Eye (tissue), 1 donor: ENCODE data around the gene WNT7A.

Experiments used
- DNase-seq: peaks from one replicate; pipeline ENCODE4 v3.0.0-alpha.2; 2015

Gene WNT7A

DNA sequence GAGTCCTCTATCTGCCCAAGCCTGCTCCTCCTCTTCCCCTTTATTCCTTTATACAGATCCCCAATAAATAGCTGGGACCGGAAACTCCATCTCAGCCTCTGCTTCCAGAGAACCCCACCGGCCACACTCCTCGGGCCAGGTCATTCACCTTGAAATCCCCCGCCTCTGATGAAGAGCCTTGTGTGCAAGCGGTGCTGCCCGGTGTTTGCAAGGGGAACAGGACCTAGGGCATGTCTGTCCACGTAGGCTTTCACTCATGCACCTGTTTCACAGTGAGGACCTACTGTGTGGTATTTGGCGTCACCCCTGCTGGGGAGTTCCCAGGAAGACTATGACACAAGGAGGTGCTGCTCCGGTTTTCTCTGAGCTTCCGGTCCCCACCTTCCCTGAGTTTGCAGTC lies 54.0 kb downstream of the WNT7A start:
- DNase-seq: no peak

GRCh38 chr3:13825311-13825579 lies 54.6 kb downstream of the WNT7A start:
- no peak for DNase-seq

DNA sequence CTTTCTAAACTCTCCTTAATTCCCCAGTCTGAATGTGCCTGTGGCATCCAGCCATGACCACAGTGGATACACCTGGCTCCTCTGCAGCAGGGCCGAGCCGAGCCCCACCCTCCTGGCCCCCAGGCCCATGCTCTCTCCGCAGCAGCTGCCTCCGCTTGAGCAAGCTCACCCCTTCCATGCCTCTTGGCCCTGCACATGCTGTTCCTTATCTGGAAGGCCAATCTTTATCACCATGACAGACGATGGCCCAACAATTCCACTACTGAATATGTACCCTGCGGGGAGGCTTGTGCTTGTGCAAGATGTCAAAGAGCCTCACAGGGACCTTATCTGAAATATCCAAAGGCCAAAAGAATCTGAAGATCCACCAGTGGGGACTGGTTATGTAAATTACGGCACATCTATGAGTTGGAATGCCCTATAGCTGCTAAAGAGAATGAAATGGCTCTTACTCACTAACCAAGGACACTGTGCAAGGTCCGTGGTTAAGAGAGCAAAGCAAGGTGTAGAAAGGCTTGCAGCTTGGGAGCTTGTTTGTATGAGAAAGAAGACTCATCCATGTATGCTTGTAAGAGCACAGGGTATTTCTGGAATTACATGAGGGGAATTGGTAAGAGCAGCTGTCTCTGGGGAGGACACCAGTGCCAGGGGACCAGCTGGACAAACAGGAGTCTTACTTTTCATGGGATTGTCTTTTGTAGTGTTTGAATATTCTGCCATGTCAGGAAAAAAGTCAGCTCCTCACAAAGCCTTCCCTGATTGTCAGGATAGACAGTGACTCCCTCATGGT lies 55.2 kb downstream of the WNT7A start:
- no peak for DNase-seq

DNA sequence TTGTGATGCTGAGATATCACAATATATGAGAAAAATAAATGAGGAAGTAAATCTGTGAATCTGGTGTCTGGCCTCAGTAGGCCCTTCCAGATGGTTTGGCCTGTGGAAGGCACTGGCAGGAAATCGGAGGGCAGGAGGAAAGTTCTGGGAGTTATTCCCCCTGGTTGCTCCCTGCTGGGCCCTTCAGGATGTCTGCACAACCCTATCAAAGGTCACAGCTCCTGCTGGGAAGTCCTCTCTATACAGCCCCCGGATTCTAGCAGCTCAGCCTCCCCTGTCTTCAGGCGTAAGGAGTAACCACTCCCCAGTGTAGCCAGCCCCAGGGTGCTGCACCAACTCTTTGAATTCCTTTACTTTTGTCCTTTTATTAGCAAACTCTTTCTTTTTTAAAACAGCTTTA lies 56.2 kb downstream of the WNT7A start:
- DNase-seq: no peak

- no peak for DNase-seq
Observed at GRCh38 chr3:13822871-13823585, 56.8 kb downstream of the WNT7A start.

GRCh38 chr3:13822042-13822441 lies 57.8 kb downstream of the WNT7A start:
- DNase-seq: no peak

DNA sequence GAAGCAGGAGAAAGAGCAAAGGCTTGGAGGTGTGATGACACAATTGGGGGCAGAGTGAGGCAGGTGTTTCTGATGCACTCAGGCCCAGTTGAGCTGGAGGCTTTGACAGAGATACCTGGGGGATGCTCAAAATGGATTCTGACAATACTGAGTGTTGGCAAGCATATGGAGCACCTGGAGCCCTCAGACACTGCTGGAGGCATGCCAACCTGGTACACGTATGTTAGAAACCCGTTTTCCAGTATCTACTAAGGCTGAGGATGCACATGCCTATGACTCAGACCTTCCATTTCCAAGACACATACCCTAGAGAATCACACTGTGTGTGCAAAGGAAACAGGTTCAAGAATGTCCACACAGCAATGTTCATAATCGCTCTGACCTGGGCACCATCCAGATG lies 58.7 kb downstream of the WNT7A start:
- no peak for DNase-seq

- DNase-seq: no peak
Observed at GRCh38 chr3:13818919-13819318, 61.0 kb downstream of the WNT7A start.

GRCh38 chr3:13815088-13815683 lies 64.7 kb downstream of the WNT7A start:
- no peak for DNase-seq

GRCh38 chr3:13812034-13812471 lies 67.8 kb downstream of the WNT7A start:
- DNase-seq: peak; percentile 86

DNA sequence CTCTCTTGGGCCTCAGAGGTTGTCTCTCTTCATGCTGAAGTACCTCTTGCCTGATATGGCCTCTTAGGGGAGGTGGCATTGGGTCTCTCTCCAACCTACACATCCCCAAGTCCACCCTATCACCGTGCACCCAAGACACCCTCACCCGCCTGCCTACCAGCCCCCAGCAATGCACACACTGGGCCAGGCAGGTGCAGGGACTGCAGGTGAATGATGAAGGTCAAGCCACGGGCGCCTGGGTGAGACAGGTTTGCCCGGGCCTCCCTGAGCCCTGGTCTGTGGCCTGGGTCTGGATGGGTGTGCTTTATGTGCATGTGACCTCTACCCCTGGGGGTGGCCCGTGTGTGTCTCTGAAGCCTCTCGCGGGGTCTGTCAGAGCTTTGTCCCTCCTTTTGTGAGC lies 68.3 kb downstream of the WNT7A start:
- DNase-seq: no peak

DNA sequence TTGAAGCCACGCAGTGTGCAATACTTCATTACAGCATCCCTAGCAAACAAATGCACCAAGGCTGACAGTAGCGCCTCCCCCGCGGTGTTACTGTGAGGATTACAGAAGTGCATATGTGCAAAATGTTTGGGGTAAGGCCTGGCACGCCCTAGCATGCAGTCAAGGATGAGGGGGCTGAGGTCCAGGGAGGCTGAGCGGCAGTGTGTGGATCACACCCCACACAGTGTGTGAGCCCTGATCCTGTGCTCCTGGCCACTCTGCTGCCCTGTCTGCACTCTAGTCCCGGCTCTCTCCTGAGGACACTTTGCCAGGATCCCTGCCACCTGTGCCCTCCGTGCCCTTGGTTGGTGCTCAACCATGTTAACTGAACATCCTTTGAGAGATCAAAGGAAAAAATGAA lies 71.3 kb downstream of the WNT7A start:
- no peak for DNase-seq

GRCh38 chr3:13801361-13802204 lies 78.3 kb downstream of the WNT7A start:
- no peak for DNase-seq

DNA sequence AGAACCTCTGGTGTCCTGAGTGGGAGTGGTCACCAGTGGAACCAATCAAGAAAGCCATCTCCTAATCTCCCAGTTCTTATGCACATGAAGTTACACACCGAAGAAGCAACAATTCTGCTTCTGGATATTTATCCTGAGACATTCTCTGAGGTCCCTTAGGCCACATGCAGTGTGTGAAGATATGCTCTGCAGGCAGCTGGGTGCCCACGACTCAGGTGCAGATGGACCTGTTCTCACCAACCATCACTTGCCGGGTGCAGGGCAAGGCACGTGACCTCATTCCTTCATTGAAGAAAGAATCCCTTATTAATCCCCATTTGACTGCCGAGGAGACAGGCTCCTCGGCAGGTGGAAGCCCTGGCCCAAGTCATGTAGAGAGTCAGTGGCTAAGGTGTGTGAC lies 79.8 kb downstream of the WNT7A start:
- DNase-seq: no peak

DNA sequence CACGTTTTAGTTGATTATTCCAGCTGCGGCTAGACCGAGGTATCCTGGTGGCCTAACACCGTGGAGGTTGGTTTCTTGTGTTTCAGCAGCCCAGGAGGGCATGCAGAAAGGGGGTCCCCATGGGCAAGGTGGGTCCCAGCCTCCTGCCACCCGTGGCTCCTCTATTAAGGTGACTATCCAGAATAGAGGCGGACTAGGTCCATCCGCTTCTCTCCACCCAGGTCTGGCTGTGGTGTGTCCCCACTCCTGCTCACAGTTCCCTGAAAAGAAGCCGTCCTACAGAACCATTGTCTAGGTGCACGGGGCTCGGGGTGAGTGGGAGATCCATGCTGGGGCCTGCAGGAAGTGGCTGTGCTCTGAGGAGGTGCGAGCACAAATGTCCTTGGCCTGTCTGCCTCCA lies 81.5 kb downstream of the WNT7A start:
- no peak for DNase-seq

GRCh38 chr3:13796701-13797460 lies 83.0 kb downstream of the WNT7A start:
- DNase-seq: no peak

DNA sequence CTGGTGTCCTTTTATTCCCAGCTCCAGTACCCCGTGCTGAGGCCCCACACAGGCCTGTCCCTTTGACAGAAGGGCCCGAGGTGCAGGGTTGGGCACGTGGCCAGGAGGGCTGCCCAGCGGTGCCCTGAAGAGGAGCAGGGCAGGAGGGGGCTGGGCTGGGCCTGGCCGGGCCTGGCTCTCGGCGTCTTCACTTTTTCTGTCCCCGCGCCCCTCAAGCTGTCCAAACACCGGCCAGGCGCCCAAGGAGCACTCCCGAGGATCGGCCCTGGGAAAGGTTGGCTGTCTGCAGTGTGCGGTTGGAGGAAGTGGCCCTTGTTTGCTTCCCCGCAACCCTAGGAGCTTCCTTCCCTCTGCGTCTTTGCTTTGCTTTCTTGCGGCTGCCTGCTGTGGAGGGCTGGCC lies 84.1 kb downstream of the WNT7A start:
- DNase-seq: no peak

GRCh38 chr3:13794322-13794721 lies 85.5 kb downstream of the WNT7A start:
- peak; percentile 25 for DNase-seq

- no peak for DNase-seq
Observed at GRCh38 chr3:13793451-13793850, 86.4 kb downstream of the WNT7A start.

GRCh38 chr3:13792512-13793371 lies 87.1 kb downstream of the WNT7A start:
- no peak for DNase-seq

GRCh38 chr3:13792051-13792490 lies 87.8 kb downstream of the WNT7A start:
- no peak for DNase-seq
